Stimulated activated CD4-positive, alpha-beta T cell treated with anti-CD3 and anti-CD28 coated beads, Interleukin-12 subunit alpha, Interleukin-12 subunit beta, amount 100 ng/mL, for 48 hours (primary cell): ENCODE results near the gene UTP14A.
"Not testable (repeated sequence)": the region's sequence is repeated elsewhere in the genome, so short reads cannot be mapped to it uniquely, and the experiment has no call there.

ENCODE experiments used
- DNase-seq, 3 donors: peaks; one replicate each; pipeline ENCODE4 v3.0.0-alpha.2; 2020; ENCODE audit warnings: low read depth in 2 of 3, low spot score in 1 of 3

UTP14A gene

GRCh38 chrX:129905787-129906580, at the start of gene UTP14A:
Gene UTP14A, plus strand, starts transcription at chrX:129906164. Its CDS starts 47 bp downstream, at chrX:129906211.
- DNase-seq: peak; percentile 66 to 73 (median 73)

GRCh38 chrX:129859134-129859533, 46.8 kb upstream of the UTP14A start:
- not testable (repeated sequence) for DNase-seq

- DNase-seq: not testable (repeated sequence)
Measured at GRCh38 chrX:129866321-129866720, 39.6 kb upstream of the UTP14A start.

- DNase-seq: no peak
Measured at GRCh38 chrX:129872524-129872923, 33.4 kb upstream of the UTP14A start.

- DNase-seq: no peak
Measured at GRCh38 chrX:129875669-129876068, 30.3 kb upstream of the UTP14A start.

GRCh38 chrX:129876771-129877305, 29.1 kb upstream of the UTP14A start:
- no peak for DNase-seq

GRCh38 chrX:129877401-129877800, 28.6 kb upstream of the UTP14A start:
- DNase-seq: no peak

GRCh38 chrX:129900054-129900453, 5.9 kb upstream of the UTP14A start:
- no peak for DNase-seq

GRCh38 chrX:129908636-129909035, 2.7 kb downstream of the UTP14A start:
- no peak for DNase-seq

- DNase-seq: peak; percentile 39 to 76 (median 43)
Measured at GRCh38 chrX:129925305-129926092, 19.5 kb downstream of the UTP14A start.

GRCh38 chrX:129930941-129931410, 25.0 kb downstream of the UTP14A start:
- DNase-seq: no peak

GRCh38 chrX:129931411-129932015, 25.5 kb downstream of the UTP14A start:
- DNase-seq: peak; percentile 28 to 51 (median 32)

GRCh38 chrX:129932016-129932820, 26.3 kb downstream of the UTP14A start:
- peak; percentile 37 to 66 (median 44) for DNase-seq

- DNase-seq: no peak
Measured at GRCh38 chrX:129932821-129933321, 26.9 kb downstream of the UTP14A start.

- no peak for DNase-seq
Measured at GRCh38 chrX:129933700-129934099, 27.7 kb downstream of the UTP14A start.

GRCh38 chrX:129934461-129934860, 28.5 kb downstream of the UTP14A start:
- DNase-seq: no peak

GRCh38 chrX:129934952-129935351, 29.0 kb downstream of the UTP14A start:
- no peak for DNase-seq

GRCh38 chrX:129938081-129938480, 32.1 kb downstream of the UTP14A start:
- DNase-seq: no peak

- no peak for DNase-seq
Measured at GRCh38 chrX:129939986-129940385, 34.0 kb downstream of the UTP14A start.

GRCh38 chrX:129940721-129941120, 34.8 kb downstream of the UTP14A start:
- no peak for DNase-seq
